Measurements from ENCODE around the gene PRSS8.
A peak's percentile ranks its signal among the peaks of the same experiment; 100 is the strongest.
"Not testable (repeated sequence)": the region's sequence is repeated elsewhere in the genome, so short reads cannot be mapped to it uniquely, and the experiment has no call there.

The PRSS8 gene

GRCh38 chr16:31135535-31136286 lies at the start of gene PRSS8:
Gene PRSS8 (minus strand): TSS chr16:31135727. CDS start chr16:31135498, 229 bp downstream.
- DNase-seq = no peak

- no peak for DNase-seq
Measured at GRCh38 chr16:31184888-31185287, 49.4 kb upstream of the PRSS8 start.

GRCh38 chr16:31183432-31184428 lies 48.2 kb upstream of the PRSS8 start:
- DNase-seq = no peak

GRCh38 chr16:31182391-31182790 lies 46.9 kb upstream of the PRSS8 start:
- DNase-seq = no peak

- no peak for DNase-seq
Measured at GRCh38 chr16:31181102-31181830, 45.7 kb upstream of the PRSS8 start.

- DNase-seq = peak; percentile 63
Measured at GRCh38 chr16:31179747-31180459, 44.4 kb upstream of the PRSS8 start, which contains the start of gene FUS. Gene FUS (plus strand): TSS chr16:31180139. CDS start chr16:31180215, 76 bp downstream.

GRCh38 chr16:31179219-31179746 lies 43.8 kb upstream of the PRSS8 start:
- no peak for DNase-seq

GRCh38 chr16:31177136-31177535 lies 41.6 kb upstream of the PRSS8 start:
- peak; percentile 45 for DNase-seq

- not testable (repeated sequence) for DNase-seq
Measured at GRCh38 chr16:31170048-31170447, 34.5 kb upstream of the PRSS8 start.

GRCh38 chr16:31168848-31169247 lies 33.3 kb upstream of the PRSS8 start:
- no peak for DNase-seq

GRCh38 chr16:31167315-31167714 lies 31.8 kb upstream of the PRSS8 start:
- no peak for DNase-seq

GRCh38 chr16:31157136-31157535 lies 21.6 kb upstream of the PRSS8 start:
- no peak for DNase-seq

GRCh38 chr16:31150976-31151375 lies 15.4 kb upstream of the PRSS8 start:
- not testable (repeated sequence) for DNase-seq

- no peak for DNase-seq
Measured at GRCh38 chr16:31149894-31150890, 14.7 kb upstream of the PRSS8 start, which contains the start of gene PRSS36. Gene PRSS36 (minus strand): TSS chr16:31150066. CDS start chr16:31150035, 31 bp downstream.

GRCh38 chr16:31149332-31149731 lies 13.8 kb upstream of the PRSS8 start:
- no peak for DNase-seq

GRCh38 chr16:31148896-31149295 lies 13.4 kb upstream of the PRSS8 start:
- no peak for DNase-seq

GRCh38 chr16:31148281-31148728 lies 12.8 kb upstream of the PRSS8 start:
- no peak for DNase-seq

- no peak for DNase-seq
Measured at GRCh38 chr16:31147574-31147973, 12.0 kb upstream of the PRSS8 start.

GRCh38 chr16:31145398-31145990 lies 10.0 kb upstream of the PRSS8 start:
- peak; percentile 66 for DNase-seq

GRCh38 chr16:31144418-31144817 lies 8.9 kb upstream of the PRSS8 start:
- DNase-seq = not testable (repeated sequence)

All from NCI-H510A (cell line).